ENCODE data around the gene ZNF316. TPM values are rescaled to one million over a fixed set of nuclear protein-coding genes. Genes with fewer than 3 reads are reported as not detected.

Gene ZNF316
- total RNA-seq, 3 donors from 2014 or later = 22.3 to 40.9 (median 24.1) TPM

- intact Hi-C loops (cut with DNase I, micrococcal nuclease) = no loop called here
- Histone ChIP-seq H3K36me3 (ENCODE audit: low read depth) (no peaks in the 10 kb centered on the region), H3K4me1 (ENCODE audit: low read depth) (peaks cover 5% of the 10 kb centered on the region), H3K9me3 (no peaks in the 10 kb centered on the region), H3K4me3 (no peak overlapping the region)
- ATAC-seq (no peak), DNase-seq (no peak)
- no peak for TF ChIP-seq CTCF (IDR thresholded peaks at IDR 0.05)
These were observed 20.1 kb upstream of the ZNF316 start for GRCh38 chr7:6616854-6617643.

GRCh38 chr7:6618621-6619020 is 18.5 kb upstream of the ZNF316 start:
- Histone ChIP-seq H3K4me3 (no peak overlapping the region), H3K9me3 (no peaks in the 10 kb centered on the region), H3K36me3 (ENCODE audit: low read depth) (no peaks in the 10 kb centered on the region), H3K4me1 (ENCODE audit: low read depth) (peaks cover 5% of the 10 kb centered on the region)
- ATAC-seq = no peak
- no peak for DNase-seq
- intact Hi-C loops (cut with DNase I, micrococcal nuclease) = no loop called here
- no peak for TF ChIP-seq CTCF (IDR thresholded peaks at IDR 0.05)

- Histone ChIP-seq H3K4me1 (ENCODE audit: low read depth) (peaks cover 2% of the 10 kb centered on the region), H3K9me3 (no peaks in the 10 kb centered on the region), H3K36me3 (ENCODE audit: low read depth) (no peaks in the 10 kb centered on the region), H3K4me3 (no peak overlapping the region)
- TF ChIP-seq CTCF (IDR thresholded peaks at IDR 0.05) = no peak
- intact Hi-C loops (cut with DNase I, micrococcal nuclease) = no loop called here
- ATAC-seq (peak; percentile 41), DNase-seq (no peak)
These were observed 17.2 kb upstream of the ZNF316 start for GRCh38 chr7:6619961-6620360.

GRCh38 chr7:6621195-6622133 is 15.7 kb upstream of the ZNF316 start:
- no peak for TF ChIP-seq CTCF (IDR thresholded peaks at IDR 0.05)
- no peak overlapping the region for H3K4me3 ChIP-seq
- no peaks in the 10 kb centered on the region for H3K9me3 ChIP-seq
- no peaks in the 10 kb centered on the region for H3K4me1 ChIP-seq (ENCODE audit: low read depth)
- H3K36me3 ChIP-seq (ENCODE audit: low read depth) = no peaks in the 10 kb centered on the region
- intact Hi-C loops (cut with DNase I, micrococcal nuclease) = no loop called here
- ATAC-seq (peak; percentile 6), DNase-seq (no peak)

GRCh38 chr7:6622134-6622710 is 14.9 kb upstream of the ZNF316 start:
- ATAC-seq = no peak
- no peaks in the 10 kb centered on the region for H3K9me3 ChIP-seq
- no peak for TF ChIP-seq CTCF (IDR thresholded peaks at IDR 0.05)
- no peaks in the 10 kb centered on the region for H3K4me1 ChIP-seq (ENCODE audit: low read depth)
- DNase-seq = no peak
- H3K36me3 ChIP-seq (ENCODE audit: low read depth) = no peaks in the 10 kb centered on the region
- intact Hi-C loops (cut with DNase I, micrococcal nuclease) = no loop called here
- no peak overlapping the region for H3K4me3 ChIP-seq

All from mucosa of descending colon (tissue), 3 donors.